Measurements from ENCODE around the gene RECQL5. TPM values are rescaled to one million over a fixed set of nuclear protein-coding genes. Genes with fewer than 3 reads are reported as not detected.

Gene RECQL5
- total and polyA plus RNA-seq, 2 donors (not counting 1 experiment from before 2014, with no cell fraction given) = 8.4 to 26.3 TPM

- Histone ChIP-seq H3K9me3 (ENCODE audit: control insufficient read depth, insufficient read depth, low read depth, low read length) (no peaks in the 10 kb centered on the region), H3K27ac (ENCODE audit: insufficient read depth, low read length) (no peak overlapping the region), H3K36me3 (ENCODE audit: control insufficient read depth, insufficient read depth, low read length) (peaks cover 10% of the 10 kb centered on the region), H3K4me1 (ENCODE audit: control insufficient read depth, extremely low read depth, insufficient read depth, low read length) (peaks cover 8% of the 10 kb centered on the region), H3K9ac (ENCODE audit: insufficient read depth, low read length) (no peak overlapping the region), H2AFZ (ENCODE audit: low read length) (no peak overlapping the region), H3K27me3 (ENCODE audit: control insufficient read depth, insufficient read depth, low read length) (no peaks in the 10 kb centered on the region), H3K79me2 (ENCODE audit: control insufficient read depth, insufficient read depth, low read length) (peaks cover 37% of the 10 kb centered on the region), H4K20me1 (ENCODE audit: control insufficient read depth, extremely low read depth, insufficient read depth, low read length) (no peaks in the 10 kb centered on the region), H3K4me3 (replicated peaks in 1 of 4; ENCODE audit: control extremely low read depth in 1 of 4, insufficient read depth in 1 of 4, low read depth in 3 of 4, low read length in 4 of 4) (no peak overlapping the region), H3K4me2 (ENCODE audit: extremely low read depth, insufficient read depth, low read length) (no peak overlapping the region)
- DNase-seq (ENCODE audit: low read depth in 2 of 2) = no peak
- TF ChIP-seq EZH2 (IDR thresholded peaks at IDR 0.05; ENCODE audit: low read length, missing control alignments) = no peak
- no peak for TF ChIP-seq CTCF (conservative IDR thresholded peaks at IDR 0.05 in 1 of 2, IDR thresholded peaks at IDR 0.05 in 1 of 2; ENCODE audit: low read depth in 1 of 2, low read length in 2 of 2)
Measured at GRCh38 chr17:75680431-75680830, 13.5 kb upstream of the RECQL5 start.

- peaks cover 8% of the 10 kb centered on the region for H3K4me1 ChIP-seq (ENCODE audit: control insufficient read depth, extremely low read depth, insufficient read depth, low read length)
- H3K4me3 ChIP-seq (replicated peaks in 1 of 4; ENCODE audit: control extremely low read depth in 1 of 4, insufficient read depth in 1 of 4, low read depth in 3 of 4, low read length in 4 of 4) = no peak overlapping the region
- no peak overlapping the region for H3K9ac ChIP-seq (ENCODE audit: insufficient read depth, low read length)
- H3K4me2 ChIP-seq (ENCODE audit: extremely low read depth, insufficient read depth, low read length) = no peak overlapping the region
- H3K9me3 ChIP-seq (ENCODE audit: control insufficient read depth, insufficient read depth, low read depth, low read length) = no peaks in the 10 kb centered on the region
- peak in 1 of 2 donors; percentile 41 for DNase-seq (ENCODE audit: low read depth in 2 of 2)
- H3K79me2 ChIP-seq (ENCODE audit: control insufficient read depth, insufficient read depth, low read length) = peaks cover 31% of the 10 kb centered on the region
- no peaks in the 10 kb centered on the region for H3K27me3 ChIP-seq (ENCODE audit: control insufficient read depth, insufficient read depth, low read length)
- no peaks in the 10 kb centered on the region for H4K20me1 ChIP-seq (ENCODE audit: control insufficient read depth, extremely low read depth, insufficient read depth, low read length)
- H3K27ac ChIP-seq (ENCODE audit: insufficient read depth, low read length) = no peak overlapping the region
- peaks cover 8% of the 10 kb centered on the region for H3K36me3 ChIP-seq (ENCODE audit: control insufficient read depth, insufficient read depth, low read length)
- H2AFZ ChIP-seq (ENCODE audit: low read length) = no peak overlapping the region
- TF ChIP-seq EZH2 (IDR thresholded peaks at IDR 0.05; ENCODE audit: low read length, missing control alignments) = no peak
- no peak for TF ChIP-seq CTCF (conservative IDR thresholded peaks at IDR 0.05 in 1 of 2, IDR thresholded peaks at IDR 0.05 in 1 of 2; ENCODE audit: low read depth in 1 of 2, low read length in 2 of 2)
Measured at GRCh38 chr17:75679706-75680211, 12.8 kb upstream of the RECQL5 start.

GRCh38 chr17:75676461-75676860 is 9.5 kb upstream of the RECQL5 start:
- Histone ChIP-seq H4K20me1 (ENCODE audit: control insufficient read depth, extremely low read depth, insufficient read depth, low read length) (no peaks in the 10 kb centered on the region), H3K4me1 (ENCODE audit: control insufficient read depth, extremely low read depth, insufficient read depth, low read length) (no peaks in the 10 kb centered on the region), H2AFZ (ENCODE audit: low read length) (no peak overlapping the region), H3K79me2 (ENCODE audit: control insufficient read depth, insufficient read depth, low read length) (peaks cover 25% of the 10 kb centered on the region), H3K36me3 (ENCODE audit: control insufficient read depth, insufficient read depth, low read length) (peaks cover 13% of the 10 kb centered on the region), H3K9ac (ENCODE audit: insufficient read depth, low read length) (no peak overlapping the region), H3K9me3 (ENCODE audit: control insufficient read depth, insufficient read depth, low read depth, low read length) (no peaks in the 10 kb centered on the region), H3K27me3 (ENCODE audit: control insufficient read depth, insufficient read depth, low read length) (no peaks in the 10 kb centered on the region), H3K4me2 (ENCODE audit: extremely low read depth, insufficient read depth, low read length) (no peak overlapping the region), H3K4me3 (replicated peaks in 1 of 4; ENCODE audit: control extremely low read depth in 1 of 4, insufficient read depth in 1 of 4, low read depth in 3 of 4, low read length in 4 of 4) (no peak overlapping the region), H3K27ac (ENCODE audit: insufficient read depth, low read length) (no peak overlapping the region)
- TF ChIP-seq EZH2 (IDR thresholded peaks at IDR 0.05; ENCODE audit: low read length, missing control alignments) (no peak), CTCF (conservative IDR thresholded peaks at IDR 0.05 in 1 of 2, IDR thresholded peaks at IDR 0.05 in 1 of 2; ENCODE audit: low read depth in 1 of 2, low read length in 2 of 2) (no peak)
- DNase-seq (ENCODE audit: low read depth in 2 of 2) = no peak

Measured in fibroblast of lung (primary cell).